ENCODE results near the gene TRIM45. TPM values are rescaled to one million over a fixed set of nuclear protein-coding genes. Genes with fewer than 3 reads are reported as not detected.

TRIM45 gene
- total and polyA plus RNA-seq, 9 donors: 2.9 to 7.7 (median 5.8) TPM

DNA sequence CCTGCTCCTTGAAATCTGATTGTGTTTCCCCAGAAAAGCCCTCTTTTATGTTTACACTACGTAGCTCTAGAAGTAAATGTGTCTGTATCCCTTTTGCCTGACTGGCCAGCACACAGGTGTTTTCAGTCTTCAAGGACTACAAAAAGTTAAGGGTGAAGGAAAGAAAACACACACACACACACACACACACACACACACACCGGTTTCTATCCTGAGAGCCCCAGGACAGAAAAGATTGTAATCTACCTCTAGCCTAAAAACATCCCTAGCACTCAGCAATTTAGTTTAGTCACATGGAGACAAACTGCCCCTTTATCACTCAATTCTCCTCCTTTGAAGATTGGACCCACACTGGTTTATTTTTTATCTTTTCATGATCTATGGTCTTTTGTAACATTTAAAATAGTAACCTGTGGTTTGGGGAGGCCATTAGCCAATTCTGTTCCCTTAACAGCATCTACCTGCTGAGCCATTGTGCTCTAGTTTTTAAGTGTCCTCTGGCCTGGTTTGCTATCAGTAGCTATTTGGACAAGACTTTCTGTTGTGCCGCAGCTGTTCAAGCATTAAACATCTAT, 15.8 kb upstream of the TRIM45 start:
- Histone ChIP-seq H3K4me3 (no peak overlapping the region), H3K27me3 (no peaks in the 10 kb centered on the region), H3K4me1 (ENCODE audit: insufficient read depth) (no peaks in the 10 kb centered on the region), H3K9me3 (no peaks in the 10 kb centered on the region), H3K36me3 (no peaks in the 10 kb centered on the region), H3K27ac (no peak overlapping the region)
- DNase-seq: no peak
- intact Hi-C loops (cut with DNase I): no loop called here
- 57 to 77% (median 70%) methylated on average over 3 of the region's 3 CpGs for WGBS, 3 donors
- TF ChIP-seq POLR2A (IDR thresholded peaks at IDR 0.05) (no peak), EP300 (IDR thresholded peaks at IDR 0.05) (no peak)
- TF ChIP-seq, protein P1, sequence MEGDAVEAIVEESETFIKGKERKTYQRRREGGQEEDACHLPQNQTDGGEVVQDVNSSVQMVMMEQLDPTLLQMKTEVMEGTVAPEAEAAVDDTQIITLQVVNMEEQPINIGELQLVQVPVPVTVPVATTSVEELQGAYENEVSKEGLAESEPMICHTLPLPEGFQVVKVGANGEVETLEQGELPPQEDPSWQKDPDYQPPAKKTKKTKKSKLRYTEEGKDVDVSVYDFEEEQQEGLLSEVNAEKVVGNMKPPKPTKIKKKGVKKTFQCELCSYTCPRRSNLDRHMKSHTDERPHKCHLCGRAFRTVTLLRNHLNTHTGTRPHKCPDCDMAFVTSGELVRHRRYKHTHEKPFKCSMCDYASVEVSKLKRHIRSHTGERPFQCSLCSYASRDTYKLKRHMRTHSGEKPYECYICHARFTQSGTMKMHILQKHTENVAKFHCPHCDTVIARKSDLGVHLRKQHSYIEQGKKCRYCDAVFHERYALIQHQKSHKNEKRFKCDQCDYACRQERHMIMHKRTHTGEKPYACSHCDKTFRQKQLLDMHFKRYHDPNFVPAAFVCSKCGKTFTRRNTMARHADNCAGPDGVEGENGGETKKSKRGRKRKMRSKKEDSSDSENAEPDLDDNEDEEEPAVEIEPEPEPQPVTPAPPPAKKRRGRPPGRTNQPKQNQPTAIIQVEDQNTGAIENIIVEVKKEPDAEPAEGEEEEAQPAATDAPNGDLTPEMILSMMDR (IDR thresholded peaks at IDR 0.05): no peak

DNA sequence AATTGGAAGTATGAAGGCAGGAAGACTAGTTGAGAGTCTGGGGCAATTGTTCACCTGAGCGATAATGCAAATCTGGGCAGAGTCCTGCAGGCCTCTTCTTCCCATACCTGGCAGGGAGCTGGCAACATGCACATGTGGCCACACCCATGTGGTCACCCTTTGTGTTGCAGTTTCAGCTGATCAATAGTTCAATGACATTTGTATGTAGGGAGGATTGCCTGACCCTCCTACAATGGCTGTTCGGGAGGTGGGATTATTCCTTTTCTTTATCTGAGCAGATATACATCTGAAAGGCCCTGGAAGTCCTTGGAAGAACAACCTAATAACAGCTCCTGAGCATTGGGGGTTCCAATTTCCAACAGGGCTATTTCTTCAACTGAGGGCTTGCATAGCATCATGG, 15.2 kb upstream of the TRIM45 start:
- H3K36me3 ChIP-seq: no peaks in the 10 kb centered on the region
- no peaks in the 10 kb centered on the region for H3K27me3 ChIP-seq
- intact Hi-C loops (cut with DNase I): no loop called here
- WGBS, 3 donors: 42 to 73% (median 70%) methylated on average over 2 of the region's 2 CpGs
- H3K9me3 ChIP-seq: no peaks in the 10 kb centered on the region
- TF ChIP-seq POLR2A (IDR thresholded peaks at IDR 0.05) (no peak), EP300 (IDR thresholded peaks at IDR 0.05) (no peak)
- TF ChIP-seq, protein P1 (IDR thresholded peaks at IDR 0.05): no peak
- no peak overlapping the region for H3K4me3 ChIP-seq
- no peaks in the 10 kb centered on the region for H3K4me1 ChIP-seq (ENCODE audit: insufficient read depth)
- H3K27ac ChIP-seq: no peak overlapping the region
- DNase-seq: no peak

- no peak for DNase-seq
- no peak for TF ChIP-seq POLR2A (IDR thresholded peaks at IDR 0.05)
- TF ChIP-seq, protein P1 (IDR thresholded peaks at IDR 0.05): no peak
- intact Hi-C loops (cut with DNase I): no loop called here
- H3K27me3 ChIP-seq: no peaks in the 10 kb centered on the region
- no peaks in the 10 kb centered on the region for H3K9me3 ChIP-seq
- H3K4me1 ChIP-seq (ENCODE audit: insufficient read depth): no peaks in the 10 kb centered on the region
- H3K36me3 ChIP-seq: no peaks in the 10 kb centered on the region
- no peak overlapping the region for H3K4me3 ChIP-seq
- no peak overlapping the region for H3K27ac ChIP-seq
- 81 to 86% (median 86%) methylated on average over 2 of the region's 2 CpGs for WGBS, 3 donors
Measured at GRCh38 chr1:117135329-117135728, 13.8 kb upstream of the TRIM45 start.

- intact Hi-C loops (cut with DNase I): no loop called here
Measured at GRCh38 chr1:117130526-117130925, 9.0 kb upstream of the TRIM45 start.

More at GRCh38 chr1:117130526-117130925, 9.0 kb upstream of the TRIM45 start:
- Histone ChIP-seq H3K27ac (no peak overlapping the region), H3K4me1 (ENCODE audit: insufficient read depth) (no peaks in the 10 kb centered on the region), H3K27me3 (no peaks in the 10 kb centered on the region), H3K36me3 (no peaks in the 10 kb centered on the region), H3K9me3 (no peaks in the 10 kb centered on the region), H3K4me3 (no peak overlapping the region)
- 94 to 95% (median 94%) methylated on average over 4 of the region's 4 CpGs for WGBS, 3 donors
- DNase-seq: no peak
- TF ChIP-seq EP300 (IDR thresholded peaks at IDR 0.05) (no peak), POLR2A (IDR thresholded peaks at IDR 0.05) (no peak)
- TF ChIP-seq, protein P1 (IDR thresholded peaks at IDR 0.05): no peak

Measured in ovary (tissue), 9 donors.